Mesenchymal stem cell (in vitro differentiated cells and primary cell): ENCODE measurements around the gene SCNN1A.

Experiments used
- DNase-seq: peaks from one replicate; pipeline ENCODE4 v3.0.0-alpha.2; 2013
- H2AFZ ChIP-seq: one replicate; pipeline ENCODE4 v1.6.1; 2013; ENCODE audit warnings: low read depth, mild to moderate bottlenecking, control low read depth, inconsistent platforms, low read length, moderate library complexity
- H2AK5ac ChIP-seq: 2 replicates; pipeline ENCODE4 v1.6.1; 2013; ENCODE audit warnings: low read length, moderate library complexity, mild to moderate bottlenecking, inconsistent platforms; ENCODE audit not compliant: severe bottlenecking
- H2BK120ac ChIP-seq: one replicate; pipeline ENCODE4 v1.6.1; 2013; ENCODE audit warnings: low read depth, mild to moderate bottlenecking, inconsistent platforms, low read length, moderate library complexity
- H2BK12ac ChIP-seq, 2 experiments: one replicate each; pipeline ENCODE4 v1.6.1; 2013; ENCODE audit warnings: inconsistent platforms in 2 of 2, low read length in 2 of 2, mild to moderate bottlenecking in 2 of 2, moderate library complexity in 2 of 2, control low read depth in 1 of 2
- H2BK15ac ChIP-seq: one replicate; pipeline ENCODE4 v1.6.1; 2013; ENCODE audit warnings: mild to moderate bottlenecking, low read depth, inconsistent platforms; ENCODE audit not compliant: poor library complexity, severe bottlenecking
- H2BK5ac ChIP-seq: 2 replicates; pipeline ENCODE4 v1.6.1; 2013; ENCODE audit warnings: low read depth, mild to moderate bottlenecking, low read length, control low read depth, inconsistent platforms; ENCODE audit not compliant: poor library complexity, severe bottlenecking
- H3K14ac ChIP-seq, 2 experiments: one replicate each; pipeline ENCODE4 v1.6.1; 2013; ENCODE audit warnings: inconsistent platforms in 2 of 2, low read length in 2 of 2, control low read depth in 1 of 2, mild to moderate bottlenecking in 1 of 2, moderate library complexity in 1 of 2
- H3K18ac ChIP-seq, 2 experiments: one replicate each; pipeline ENCODE4 v1.6.1; 2013; ENCODE audit warnings: inconsistent platforms in 2 of 2, low read length in 2 of 2, control low read depth in 1 of 2, low read depth in 1 of 2, mild to moderate bottlenecking in 1 of 2
- H3K23ac ChIP-seq, 2 experiments: one replicate each; pipeline ENCODE4 v1.6.1; 2013; ENCODE audit warnings: inconsistent platforms in 2 of 2, low read length in 2 of 2, mild to moderate bottlenecking in 2 of 2, moderate library complexity in 2 of 2, control low read depth in 1 of 2
- H3K27ac ChIP-seq: 2 replicates; pipeline ENCODE4 v1.5.1; 2013; ENCODE audit warnings: mild to moderate bottlenecking, moderate library complexity, low read length, control low read depth, inconsistent platforms; ENCODE audit not compliant: poor library complexity, severe bottlenecking
- H3K27me3 ChIP-seq, 2 experiments: 2 replicates each; pipeline versions ENCODE4 v1.6.1 to v1.7.0; 2013; ENCODE audit warnings: low read length in 2 of 2, mild to moderate bottlenecking in 2 of 2, moderate library complexity in 2 of 2, control low read depth in 1 of 2, inconsistent platforms in 1 of 2; ENCODE audit not compliant: control insufficient read depth in 1 of 2, insufficient read depth in 1 of 2
- H3K36me3 ChIP-seq, 2 experiments: 2 replicates each; pipeline versions ENCODE4 v1.6.1 to v1.7.0; 2013; ENCODE audit warnings: low read length in 2 of 2, control low read depth in 1 of 2, inconsistent platforms in 1 of 2, low read depth in 1 of 2, mild to moderate bottlenecking in 1 of 2; ENCODE audit not compliant: insufficient read depth in 2 of 2, control insufficient read depth in 1 of 2
- H3K4ac ChIP-seq, 2 experiments: one replicate each; pipeline ENCODE4 v1.6.1; 2013; ENCODE audit warnings: inconsistent platforms in 2 of 2, low read length in 2 of 2, mild to moderate bottlenecking in 2 of 2, moderate library complexity in 2 of 2, control low read depth in 1 of 2, low read depth in 1 of 2
- H3K4me1 ChIP-seq: 2 replicates; pipeline ENCODE4 v1.6.1; 2013; ENCODE audit warnings: low read depth, low read length, control low read depth; ENCODE audit not compliant: control insufficient read depth, insufficient read depth
- H3K4me2 ChIP-seq: 2 replicates; pipeline ENCODE4 v1.6.1; 2013; ENCODE audit warnings: low read length, mild to moderate bottlenecking, inconsistent platforms; ENCODE audit not compliant: poor library complexity, severe bottlenecking
- H3K4me3 ChIP-seq, 2 experiments: 2 replicates each; pipeline versions ENCODE4 v1.5.1 to v1.7.0; 2013; ENCODE audit warnings: low read length in 2 of 2, mild to moderate bottlenecking in 2 of 2, control low read depth in 1 of 2, low read depth in 1 of 2; ENCODE audit not compliant: insufficient read depth in 1 of 2
- H3K79me1 ChIP-seq: replicated peaks from 2 replicates; pipeline ENCODE4 v1.6.1; 2013; ENCODE audit warnings: mild to moderate bottlenecking, control low read depth, low read length, inconsistent platforms; ENCODE audit not compliant: poor library complexity, severe bottlenecking
- H3K9ac ChIP-seq: 2 replicates; pipeline ENCODE4 v1.7.0; 2013; ENCODE audit warnings: mild to moderate bottlenecking, low read length, moderate library complexity
- H3K9me3 ChIP-seq: 2 replicates; pipeline ENCODE4 v1.7.0; 2013; ENCODE audit warnings: mild to moderate bottlenecking, low read length; ENCODE audit not compliant: control insufficient read depth
- H4K8ac ChIP-seq: one replicate; pipeline ENCODE4 v1.6.1; 2013; ENCODE audit warnings: inconsistent platforms, mild to moderate bottlenecking, low read length, moderate library complexity
- H4K91ac ChIP-seq: one replicate; pipeline ENCODE4 v1.6.1; 2013; ENCODE audit warnings: mild to moderate bottlenecking, low read length, inconsistent platforms
- WGBS: methylation state at CpG from one replicate; pipeline ENCODE4 v1.1.7; 2013; ENCODE audit warnings: mixed read lengths; 5-methylcytosine and 5-hydroxymethylcytosine counted together

The SCNN1A gene

DNA sequence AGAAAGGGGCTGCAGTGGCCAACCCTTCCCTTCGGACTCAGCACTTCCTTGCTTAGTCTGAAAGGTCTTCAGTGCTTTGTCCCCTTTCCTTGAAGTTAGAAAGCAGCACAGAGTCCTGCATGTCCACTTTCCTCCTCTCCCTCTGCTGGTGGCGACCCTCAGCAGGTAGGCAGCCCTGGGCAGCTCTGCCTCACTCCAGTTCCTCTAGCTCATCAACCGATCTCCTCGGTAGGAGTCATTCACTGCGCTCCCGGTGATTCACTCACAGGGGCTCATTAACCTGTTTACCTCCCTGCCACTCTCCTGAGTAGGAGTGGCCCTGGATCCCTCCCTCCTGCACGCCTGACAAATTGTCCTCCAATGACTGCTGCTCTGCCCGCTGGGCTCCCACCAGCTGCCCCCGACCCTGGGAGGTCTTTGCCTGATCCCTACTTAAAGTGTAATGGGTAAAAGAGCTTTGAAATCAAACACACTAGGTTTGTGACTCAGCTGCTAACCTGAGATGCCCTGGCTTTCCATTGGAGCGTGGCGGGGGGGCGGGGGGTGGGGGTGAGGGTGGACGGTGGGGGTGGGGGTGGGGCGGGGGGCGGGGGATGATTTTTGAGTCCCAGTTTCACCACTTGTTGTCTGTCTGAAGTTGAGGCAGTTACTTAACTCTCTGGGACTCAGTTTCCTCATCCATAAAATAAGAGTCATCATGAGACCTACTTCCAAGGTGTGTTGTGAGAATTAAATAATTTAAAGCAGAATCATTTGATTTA is 4.2 kb downstream of the SCNN1A start:
- H3K27me3 ChIP-seq, result no peaks in the 10 kb centered on the region
- WGBS, result 19% methylated on average over 8 of the region's 15 CpGs
- H3K9ac ChIP-seq, result peak overlapping the region; percentile 85
- peak overlapping the region; percentile 88 for H2AK5ac ChIP-seq
- H3K27ac ChIP-seq, result peak overlapping the region; percentile 92
- H3K18ac ChIP-seq, result peak overlapping the region; percentile 86 to 89
- no peak overlapping the region for H2AFZ ChIP-seq
- peak overlapping the region; percentile 83 for H4K8ac ChIP-seq
- no peak overlapping the region for H2BK5ac ChIP-seq
- peak overlapping the region in 1 of 2 experiments; percentile 89 for H3K14ac ChIP-seq
- no peak overlapping the region for H3K4me2 ChIP-seq
- H3K9me3 ChIP-seq, result no peaks in the 10 kb centered on the region
- H3K4ac ChIP-seq, result peak overlapping the region; percentile 65 to 88
- no peaks in the 10 kb centered on the region for H3K36me3 ChIP-seq
- no peak overlapping the region for H3K4me3 ChIP-seq
- H2BK12ac ChIP-seq, result peak overlapping the region; percentile 75 to 99
- H4K91ac ChIP-seq, result peak overlapping the region; percentile 81
- DNase-seq, result peak; percentile 84
- H3K23ac ChIP-seq, result peak overlapping the region in 1 of 2 experiments; percentile 46
- peaks cover 49% of the 10 kb centered on the region for H3K4me1 ChIP-seq
- H2BK15ac ChIP-seq, result peak overlapping the region; percentile 75
- H3K79me1 ChIP-seq, result no peaks in the 10 kb centered on the region
- H2BK120ac ChIP-seq, result peak overlapping the region; percentile 61

DNA sequence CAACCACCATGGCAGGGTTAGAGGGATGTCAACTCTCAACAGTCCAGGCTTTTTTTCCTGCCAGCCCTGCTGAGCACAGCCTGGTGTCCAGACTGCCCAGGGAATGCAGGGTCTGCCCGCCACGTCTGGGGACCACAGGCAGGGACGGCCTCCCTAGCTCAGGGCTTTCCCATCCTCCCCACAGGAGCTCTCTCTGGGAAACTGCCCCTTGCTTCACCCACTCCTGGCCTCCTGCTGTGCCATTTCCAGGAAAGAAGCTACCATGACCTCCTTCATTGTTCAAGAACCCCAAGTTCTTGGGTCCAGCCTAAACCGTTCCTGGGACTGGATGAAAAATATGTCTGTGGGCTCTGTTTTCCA is 4.8 kb downstream of the SCNN1A start:
- Histone ChIP-seq H4K91ac (peak overlapping the region; percentile 81), H3K27ac (peak overlapping the region; percentile 85), H2AFZ (no peak overlapping the region), H2BK5ac (peak overlapping the region; percentile 25), H3K4me1 (peaks cover 42% of the 10 kb centered on the region), H3K4me2 (no peak overlapping the region), H3K9ac (peak overlapping the region; percentile 38), H2BK15ac (peak overlapping the region; percentile 55), H3K23ac (no peak overlapping the region), H3K27me3 (no peaks in the 10 kb centered on the region), H3K14ac (peak overlapping the region in 1 of 2 experiments; percentile 82), H3K79me1 (no peaks in the 10 kb centered on the region), H4K8ac (peak overlapping the region; percentile 83), H3K36me3 (no peaks in the 10 kb centered on the region), H3K4ac (peak overlapping the region; percentile 65 to 88), H2BK120ac (no peak overlapping the region), H2AK5ac (peak overlapping the region; percentile 88), H3K9me3 (no peaks in the 10 kb centered on the region), H3K4me3 (no peak overlapping the region), H2BK12ac (peak overlapping the region; percentile 87 to 99), H3K18ac (peak overlapping the region; percentile 86 to 89)
- DNase-seq, result no peak
- WGBS, result 84% methylated on average over 4 of the region's 4 CpGs

DNA sequence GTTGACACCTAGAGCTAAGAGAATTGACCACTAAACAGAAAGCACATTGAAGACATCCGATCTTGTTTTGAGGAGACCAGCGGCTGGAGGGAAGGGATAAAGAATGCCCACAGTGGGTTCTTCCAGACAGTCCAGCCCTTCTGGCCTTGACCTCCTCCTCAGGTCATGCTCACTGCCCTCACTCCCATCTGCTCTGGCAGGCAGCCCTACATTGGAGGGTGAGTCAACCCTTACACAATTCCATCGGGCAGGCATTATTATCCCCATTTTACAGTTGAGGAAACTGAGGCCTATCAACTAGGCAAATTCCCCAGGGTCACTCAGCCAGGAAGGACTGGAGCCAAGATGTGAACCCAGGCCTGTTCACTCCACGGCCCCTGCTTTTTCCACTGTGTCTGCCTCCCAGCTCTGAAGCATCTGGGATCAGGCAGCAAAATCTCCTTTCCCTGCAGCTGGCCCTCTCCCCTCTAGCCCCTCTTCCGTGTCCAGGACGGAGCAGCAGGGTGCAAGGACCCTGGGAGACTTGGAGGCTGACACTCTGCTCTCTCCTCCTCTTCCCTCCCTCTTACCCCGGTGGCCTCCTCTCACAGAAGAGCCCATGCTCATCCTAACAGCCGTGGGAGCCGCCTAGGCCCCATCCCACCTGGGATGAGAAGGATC is 5.3 kb downstream of the SCNN1A start:
- H3K27me3 ChIP-seq, result no peaks in the 10 kb centered on the region
- no peaks in the 10 kb centered on the region for H3K9me3 ChIP-seq
- WGBS, result 97% methylated on average over 9 of the region's 9 CpGs
- no peak for DNase-seq
- peak overlapping the region; percentile 81 for H4K91ac ChIP-seq
- H3K4me2 ChIP-seq, result no peak overlapping the region
- no peak overlapping the region for H3K23ac ChIP-seq
- H2BK5ac ChIP-seq, result no peak overlapping the region
- no peak overlapping the region for H3K4me3 ChIP-seq
- H3K18ac ChIP-seq, result peak overlapping the region; percentile 86 to 89
- no peaks in the 10 kb centered on the region for H3K79me1 ChIP-seq
- H3K14ac ChIP-seq, result peak overlapping the region in 1 of 2 experiments; percentile 82
- H2BK12ac ChIP-seq, result peak overlapping the region; percentile 87 to 99
- H2AFZ ChIP-seq, result no peak overlapping the region
- peak overlapping the region; percentile 5 for H4K8ac ChIP-seq
- peak overlapping the region; percentile 88 for H2AK5ac ChIP-seq
- H3K36me3 ChIP-seq, result no peaks in the 10 kb centered on the region
- H3K4me1 ChIP-seq, result peaks cover 37% of the 10 kb centered on the region
- H3K27ac ChIP-seq, result peak overlapping the region; percentile 85
- H2BK15ac ChIP-seq, result peak overlapping the region; percentile 68
- H2BK120ac ChIP-seq, result no peak overlapping the region
- peak overlapping the region; percentile 65 to 88 for H3K4ac ChIP-seq
- no peak overlapping the region for H3K9ac ChIP-seq

DNA sequence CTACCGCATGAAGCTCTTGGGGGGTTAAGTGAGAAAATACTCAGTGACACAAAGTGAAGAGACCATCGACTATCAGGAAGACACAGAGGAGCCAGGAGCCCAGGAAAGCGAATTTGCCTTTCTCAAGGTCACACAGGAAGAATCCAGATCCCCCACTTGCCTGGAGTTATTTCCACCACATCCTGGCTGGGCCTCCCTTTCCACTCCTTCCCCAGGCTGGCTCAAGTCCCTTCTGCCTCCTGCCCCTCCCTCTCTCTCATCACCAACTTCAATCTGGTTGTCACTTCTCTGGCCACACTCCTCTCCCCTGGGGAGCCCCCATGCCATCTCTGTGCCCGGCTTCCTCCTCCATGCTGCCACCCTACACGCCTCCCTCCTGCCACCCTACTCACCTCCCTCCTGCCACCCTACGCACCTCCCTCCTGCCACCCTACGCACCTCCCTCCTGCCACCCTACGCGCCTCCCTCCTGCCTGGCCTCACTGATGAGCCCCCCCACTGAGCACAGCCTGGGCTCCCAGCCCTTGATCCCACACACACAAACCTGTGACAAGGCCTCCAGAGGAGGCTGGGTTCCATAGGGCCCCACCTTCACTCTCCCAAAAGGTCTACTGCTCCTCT is 6.3 kb downstream of the SCNN1A start:
- Histone ChIP-seq H2BK12ac (peak overlapping the region; percentile 80 to 99), H2BK120ac (peak overlapping the region; percentile 93), H3K36me3 (no peaks in the 10 kb centered on the region), H3K4me2 (no peak overlapping the region), H3K27me3 (no peaks in the 10 kb centered on the region), H3K79me1 (no peaks in the 10 kb centered on the region), H2BK5ac (no peak overlapping the region), H3K4ac (peak overlapping the region; percentile 47 to 66), H2AFZ (no peak overlapping the region), H2BK15ac (peak overlapping the region; percentile 73), H3K14ac (peak overlapping the region in 1 of 2 experiments; percentile 87), H3K27ac (no peak overlapping the region), H4K91ac (peak overlapping the region; percentile 96), H2AK5ac (peak overlapping the region; percentile 34), H3K18ac (peak overlapping the region; percentile 58 to 83), H3K23ac (no peak overlapping the region), H3K9me3 (no peaks in the 10 kb centered on the region), H3K4me1 (peaks cover 36% of the 10 kb centered on the region), H3K9ac (no peak overlapping the region), H4K8ac (peak overlapping the region; percentile 75), H3K4me3 (no peak overlapping the region)
- 90% methylated on average over 9 of the region's 9 CpGs for WGBS
- DNase-seq, result no peak
